Dedifferentiated amniotic fluid mesenchymal stem cell (primary cell): ENCODE results near the gene HMCN2.

ENCODE experiments used
- DNase-seq: peaks from one replicate; pipeline ENCODE4 v3.0.0-alpha.2; 2016; ENCODE audit errors: extremely low spot score

HMCN2 gene

DNA sequence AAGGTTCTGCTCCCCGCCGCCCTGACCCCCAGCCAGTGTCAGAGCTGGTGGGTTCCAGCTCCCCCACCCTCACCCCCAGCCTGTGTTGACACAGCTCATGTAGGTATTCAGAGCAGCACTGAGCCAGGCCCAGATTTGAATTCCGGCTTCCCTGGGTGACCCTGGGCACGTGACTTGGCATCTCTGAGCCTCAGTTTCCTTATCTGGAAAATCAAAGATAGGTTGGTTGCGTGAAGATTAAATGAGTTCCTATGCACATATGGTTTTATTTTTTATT, 42.0 kb downstream of the HMCN2 start:
- no peak for DNase-seq

DNA sequence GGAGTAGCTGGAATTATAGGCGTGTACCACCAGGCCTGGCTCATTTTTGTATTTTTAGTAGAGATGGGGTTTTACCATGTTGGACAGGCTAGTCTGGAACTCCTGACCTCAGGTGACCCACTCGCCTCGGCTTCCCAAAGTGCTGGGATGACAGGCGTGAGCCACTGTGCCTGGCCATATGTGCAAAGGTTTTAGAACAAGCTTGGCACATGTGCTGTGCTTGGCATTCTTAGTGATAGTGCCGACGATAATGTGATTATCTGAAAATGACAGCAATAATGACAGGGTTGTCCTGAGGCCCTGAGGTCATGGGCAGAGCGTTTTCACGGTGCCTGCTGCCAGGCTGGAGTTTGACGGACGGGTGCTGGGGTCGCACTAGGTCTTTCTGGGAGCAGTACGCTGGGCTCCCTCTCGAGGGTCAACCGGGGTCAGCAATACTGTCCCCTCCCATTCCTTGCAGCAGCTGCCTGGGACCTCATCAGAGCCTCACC, 42.6 kb downstream of the HMCN2 start:
- DNase-seq: no peak

DNA sequence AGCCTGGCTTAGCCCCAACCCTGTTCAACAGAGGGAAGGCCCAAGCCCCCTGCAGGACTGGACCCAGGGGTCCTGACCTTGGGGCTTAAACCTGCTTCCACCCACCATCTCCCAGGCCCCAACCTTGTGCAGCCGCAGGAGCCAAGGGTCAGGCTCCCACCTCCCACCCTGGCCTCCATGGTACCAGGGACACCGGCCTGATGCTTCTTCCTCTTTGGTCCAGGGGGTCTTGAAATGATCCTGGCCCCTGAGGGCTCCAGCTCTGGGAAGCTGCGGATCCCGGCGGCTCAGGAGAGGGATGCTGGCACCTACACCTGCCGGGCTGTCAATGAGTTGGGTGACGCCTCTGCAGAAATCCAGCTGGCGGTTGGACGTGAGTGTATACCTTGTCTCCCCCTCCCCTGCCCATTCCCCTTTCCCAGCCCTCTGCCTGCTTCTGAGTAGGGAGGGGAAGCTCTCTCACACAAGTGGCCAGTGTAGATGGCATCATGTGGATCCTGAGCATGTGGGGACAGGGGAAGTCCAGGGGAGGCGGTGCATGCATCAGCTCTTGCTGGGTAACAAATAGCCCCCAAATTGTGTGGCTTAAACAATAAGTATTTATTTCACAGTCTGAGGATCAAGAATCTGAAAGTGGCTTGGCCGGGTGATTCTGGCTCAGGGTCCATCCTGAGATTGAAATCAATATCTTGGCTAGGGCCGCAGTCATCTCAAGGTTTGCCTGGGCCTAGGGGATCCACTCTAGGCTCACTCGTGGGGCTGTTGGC, 44.3 kb downstream of the HMCN2 start:
- DNase-seq: no peak

DNA sequence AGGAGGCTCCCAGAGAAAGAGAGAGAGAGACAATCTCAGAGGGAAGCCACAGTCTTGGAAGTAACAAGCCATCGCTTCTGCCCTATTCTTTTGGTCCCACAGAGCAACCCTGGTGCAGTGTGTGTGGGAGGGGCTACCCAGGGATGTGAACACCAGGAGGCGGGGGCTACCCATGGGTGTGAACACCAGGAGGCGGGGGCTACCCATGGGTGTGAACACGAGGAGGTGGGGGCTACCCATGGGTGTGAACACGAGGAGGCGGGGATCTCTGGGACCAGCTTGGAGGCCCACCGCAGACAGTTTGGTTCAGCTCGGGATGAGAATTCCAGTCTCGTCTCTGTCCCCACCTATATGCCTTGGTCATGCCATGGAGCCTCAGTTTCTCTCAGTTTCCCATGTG, 44.9 kb downstream of the HMCN2 start:
- no peak for DNase-seq

DNA sequence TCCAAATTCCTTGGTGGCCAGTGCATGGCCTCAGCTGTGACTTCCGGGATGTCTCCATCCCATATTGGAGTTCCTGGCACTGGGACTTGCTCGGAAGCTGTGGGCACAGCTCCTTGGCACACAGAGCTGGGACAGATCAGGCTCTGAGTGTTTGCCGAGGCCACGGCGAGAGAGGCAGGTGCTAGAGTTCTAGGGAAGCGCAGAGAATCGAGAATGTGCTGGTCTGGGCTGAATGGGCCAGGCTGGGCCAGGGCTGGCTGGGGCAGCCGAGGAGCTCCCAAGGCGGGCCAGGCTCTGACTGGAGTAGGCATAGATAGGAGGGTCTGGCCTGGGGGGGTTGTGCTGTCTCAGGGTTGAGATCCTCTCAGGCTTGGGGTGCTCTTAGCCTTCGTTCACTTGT, 45.4 kb downstream of the HMCN2 start:
- DNase-seq: no peak

DNA sequence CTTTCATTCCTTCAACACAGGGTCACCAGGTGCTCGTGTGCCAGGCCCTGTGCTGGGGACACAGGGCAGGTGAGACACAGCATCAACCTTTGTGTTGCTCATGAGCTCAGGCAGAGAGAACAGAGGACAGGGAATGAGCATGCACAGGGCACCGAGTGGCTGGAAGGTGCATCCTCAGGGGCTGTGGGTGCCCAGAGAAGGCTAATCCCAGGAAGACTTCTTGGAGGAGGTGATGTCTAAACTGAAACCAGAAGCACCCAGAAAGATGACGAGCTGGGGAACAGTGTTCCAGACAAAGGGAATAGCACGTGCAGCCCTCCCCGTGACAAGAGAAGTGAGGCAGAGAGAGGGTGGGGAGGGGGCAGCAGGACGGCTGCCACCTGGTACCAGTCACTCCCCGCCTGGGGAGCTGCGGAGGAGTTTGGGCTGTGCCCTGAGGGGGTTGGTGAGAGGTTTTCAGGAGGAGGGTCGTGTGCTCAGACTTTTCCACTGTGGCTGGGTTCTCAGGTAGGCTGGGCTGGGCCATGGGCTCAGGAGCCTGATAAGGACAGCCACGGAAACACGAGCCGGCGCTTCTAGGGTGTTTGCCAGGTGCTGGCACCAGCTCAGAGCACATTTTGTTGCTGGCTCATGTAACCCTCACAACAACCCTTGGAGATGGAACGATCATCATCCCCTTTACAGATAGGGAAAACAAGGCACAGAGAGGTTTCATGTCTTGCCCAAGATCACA, 46.0 kb downstream of the HMCN2 start:
- no peak for DNase-seq

DNA sequence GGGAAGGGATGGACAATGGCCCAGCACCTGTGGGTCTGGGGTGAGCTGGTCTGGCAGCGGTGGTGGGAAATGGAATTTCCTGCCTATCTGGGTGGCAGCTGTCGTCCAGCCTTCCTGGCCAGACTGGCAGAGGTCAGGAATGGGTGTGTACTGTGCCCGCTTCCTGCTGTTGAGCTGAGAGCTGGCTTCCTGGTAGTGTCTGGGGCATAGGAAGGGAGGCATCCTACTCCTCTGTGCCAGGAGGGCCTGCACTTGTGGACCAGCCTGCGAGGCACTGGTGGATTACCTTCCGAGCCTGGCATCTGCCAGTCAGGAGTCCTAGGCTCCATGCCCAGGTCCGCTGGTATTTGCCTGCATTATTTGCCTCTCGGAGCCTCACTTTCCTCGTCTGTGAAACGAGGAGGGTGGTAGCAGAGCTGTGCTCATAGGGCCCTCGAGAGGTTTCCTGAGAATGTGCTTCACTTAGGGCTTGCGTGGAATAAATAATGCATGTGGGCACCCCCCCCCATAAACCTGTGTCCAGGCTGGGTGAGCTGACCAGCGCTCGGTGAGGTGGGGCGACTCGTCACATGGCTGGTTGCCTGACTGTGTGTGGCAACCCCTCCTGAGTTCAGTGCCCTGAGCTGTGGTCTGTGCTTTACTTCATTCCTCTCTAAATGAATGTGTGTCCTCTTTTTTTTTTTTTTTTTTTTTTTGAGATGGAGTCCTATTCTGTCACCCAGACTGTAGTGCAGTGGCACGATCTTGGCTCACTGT, 47.7 kb downstream of the HMCN2 start:
- DNase-seq: no peak

DNA sequence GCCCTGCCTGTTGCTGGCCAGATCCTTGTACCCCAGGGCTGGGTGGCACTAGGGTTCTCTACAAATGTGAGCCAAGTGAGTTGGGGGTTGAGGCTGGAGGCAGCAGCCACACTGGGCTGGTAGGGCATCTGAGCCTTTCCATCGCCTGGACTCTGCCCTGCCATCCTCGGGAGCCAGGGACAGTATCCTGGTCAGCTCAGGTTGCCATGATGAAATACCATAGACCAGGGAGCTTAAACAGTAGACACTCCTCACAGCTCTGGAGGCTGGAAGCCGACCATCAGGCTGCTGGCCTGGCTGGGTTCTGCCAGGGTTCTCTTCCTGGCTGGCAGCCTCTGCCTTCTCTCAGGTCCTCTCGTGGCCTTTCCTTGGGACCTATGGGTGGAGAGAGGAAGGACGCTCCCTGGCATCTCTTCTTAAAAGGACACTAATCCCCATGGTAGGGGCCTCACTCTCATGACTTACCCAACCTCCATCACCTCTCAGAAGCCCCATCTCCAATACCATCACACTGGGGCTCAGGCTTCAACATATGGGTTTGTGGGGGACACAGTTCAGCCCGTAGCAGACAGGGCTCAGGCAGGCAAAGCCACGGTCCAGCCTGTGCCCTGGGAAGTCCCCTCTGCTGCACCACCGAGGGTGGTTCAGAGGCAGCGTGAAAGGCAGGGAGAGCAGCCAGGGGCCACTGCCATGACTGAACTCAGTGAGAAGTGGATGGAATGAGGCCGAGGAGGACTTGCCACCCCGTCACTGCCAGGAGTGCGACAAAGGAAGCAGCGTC, 50.1 kb downstream of the HMCN2 start:
- DNase-seq: no peak

DNA sequence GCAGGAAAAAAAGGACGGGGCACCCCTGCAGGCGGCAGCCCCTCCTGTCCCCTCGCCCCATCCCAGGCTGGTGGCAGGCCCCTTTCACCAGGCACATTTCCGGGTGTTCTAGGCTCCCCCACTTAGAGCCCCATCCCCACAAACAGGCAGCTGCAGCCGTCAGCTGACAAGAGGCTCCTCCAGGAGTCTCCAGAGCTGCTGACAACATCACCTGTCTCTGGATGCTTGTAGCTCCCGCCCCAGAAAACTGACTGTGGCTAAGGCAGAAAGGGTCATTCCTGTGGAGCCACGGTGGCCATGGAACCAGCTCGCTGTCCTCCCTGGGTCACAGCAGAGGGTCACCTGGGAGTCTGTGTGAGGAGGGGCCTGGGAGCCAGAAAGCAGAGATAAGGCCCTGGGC, 50.9 kb downstream of the HMCN2 start:
- no peak for DNase-seq

DNA sequence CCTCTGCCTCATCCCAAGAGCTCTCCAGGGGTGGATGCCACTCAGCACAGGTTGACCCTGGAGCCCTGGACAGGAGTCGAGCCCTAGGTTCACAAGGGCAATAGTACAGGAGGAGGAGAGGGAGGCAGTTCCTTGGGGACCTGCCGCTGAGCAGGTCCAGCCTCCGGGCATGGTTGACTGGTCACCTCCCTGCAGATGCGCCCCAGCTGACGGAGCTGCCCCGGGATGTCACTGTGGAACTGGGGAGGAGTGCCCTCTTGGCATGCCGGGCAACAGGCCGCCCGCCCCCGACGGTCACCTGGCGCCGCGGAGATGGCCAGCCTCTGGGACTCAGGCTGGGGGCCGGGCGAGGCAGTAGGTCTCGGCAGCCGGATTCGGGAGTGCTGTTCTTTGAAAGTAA, 53.7 kb downstream of the HMCN2 start:
- DNase-seq: no peak

DNA sequence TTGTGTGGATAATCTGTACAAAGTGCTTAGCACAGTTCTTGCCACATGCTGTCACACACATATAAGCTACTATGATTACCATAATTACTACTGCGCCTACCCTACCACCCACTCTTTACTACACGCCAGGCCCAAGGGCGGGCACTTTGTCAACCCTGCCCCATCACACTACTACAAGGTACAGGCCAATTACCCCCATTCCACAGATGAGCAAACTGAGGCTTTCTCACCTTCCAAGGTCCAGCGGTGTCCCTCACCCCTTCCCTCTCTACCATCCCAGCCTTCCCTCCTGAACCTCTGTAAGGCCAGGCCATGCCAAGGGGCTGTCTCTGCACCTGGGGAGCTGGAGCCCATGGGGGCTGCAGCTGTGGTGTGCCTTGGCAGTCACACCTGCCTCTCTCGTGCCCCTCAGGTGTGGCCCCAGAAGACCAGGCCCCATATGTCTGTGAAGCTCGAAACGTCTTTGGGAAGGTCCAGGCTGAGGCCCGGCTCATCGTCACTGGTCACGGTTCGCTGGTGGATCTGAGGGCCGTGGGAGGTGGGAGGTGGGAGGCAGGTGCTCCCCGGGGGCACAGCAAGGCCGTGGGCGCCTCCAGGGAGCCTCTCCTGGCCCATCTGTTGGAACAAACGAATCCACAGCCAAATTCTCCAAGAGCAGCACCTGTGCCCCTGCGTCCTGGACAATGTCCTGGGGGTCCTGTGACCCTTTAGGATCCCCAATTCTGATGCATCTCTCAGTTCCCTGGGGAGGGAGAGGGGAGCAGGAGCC, 54.6 kb downstream of the HMCN2 start:
- DNase-seq: no peak

DNA sequence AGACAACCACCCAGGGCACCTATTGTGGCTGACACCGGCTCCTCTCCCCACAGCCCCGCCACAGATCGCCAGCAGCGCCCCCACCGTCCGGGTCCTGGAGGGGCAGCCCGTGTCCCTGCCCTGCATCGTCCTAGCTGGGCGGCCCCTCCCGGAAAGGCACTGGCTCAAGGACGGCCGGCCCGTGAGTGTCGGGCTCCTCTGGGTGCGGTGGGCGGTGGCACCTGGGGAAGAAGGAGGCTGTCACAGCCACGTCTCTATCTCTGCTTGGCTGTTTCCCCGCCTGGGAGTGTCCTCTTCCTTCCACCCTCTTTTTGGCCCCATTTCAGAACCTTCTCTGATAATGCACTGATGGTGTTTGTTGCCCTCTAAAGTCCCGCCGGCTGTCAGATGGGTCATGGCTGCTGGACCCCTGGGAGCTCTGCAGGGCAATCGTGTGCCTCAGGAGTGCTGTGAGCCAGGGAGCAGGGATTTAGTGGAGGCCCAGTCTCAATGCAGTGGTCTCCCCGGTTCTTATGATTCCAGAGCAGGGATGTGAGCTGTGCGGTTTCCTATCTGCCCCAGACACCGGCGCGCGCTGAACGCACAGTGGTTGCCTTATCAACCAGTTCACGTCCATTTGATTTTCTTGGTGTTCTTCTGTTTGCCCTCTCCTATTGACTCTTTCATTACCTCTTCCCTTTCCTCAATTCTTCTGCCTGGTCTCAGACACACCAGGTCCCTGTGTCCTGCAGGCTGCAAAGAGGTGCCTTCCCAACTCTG, 55.3 kb downstream of the HMCN2 start:
- no peak for DNase-seq

DNA sequence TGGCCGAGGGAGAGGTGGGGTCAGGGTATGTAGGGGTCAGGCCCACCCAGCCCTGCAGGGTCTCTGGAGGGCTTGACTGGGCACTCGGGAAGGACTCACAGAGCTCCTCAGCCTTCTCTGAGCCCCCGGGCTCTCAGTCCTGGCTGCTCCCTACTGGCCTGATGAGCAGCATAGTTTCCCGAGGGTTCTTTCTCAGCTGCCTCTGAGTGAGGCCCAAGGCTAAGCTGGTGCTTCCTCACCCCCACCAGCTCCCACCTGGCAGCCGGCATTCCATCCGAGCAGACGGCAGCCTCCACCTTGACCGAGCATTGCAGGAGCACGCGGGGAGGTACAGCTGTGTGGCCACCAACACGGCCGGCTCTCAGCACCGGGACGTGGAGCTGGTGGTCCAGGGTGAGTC, 56.0 kb downstream of the HMCN2 start:
- no peak for DNase-seq

DNA sequence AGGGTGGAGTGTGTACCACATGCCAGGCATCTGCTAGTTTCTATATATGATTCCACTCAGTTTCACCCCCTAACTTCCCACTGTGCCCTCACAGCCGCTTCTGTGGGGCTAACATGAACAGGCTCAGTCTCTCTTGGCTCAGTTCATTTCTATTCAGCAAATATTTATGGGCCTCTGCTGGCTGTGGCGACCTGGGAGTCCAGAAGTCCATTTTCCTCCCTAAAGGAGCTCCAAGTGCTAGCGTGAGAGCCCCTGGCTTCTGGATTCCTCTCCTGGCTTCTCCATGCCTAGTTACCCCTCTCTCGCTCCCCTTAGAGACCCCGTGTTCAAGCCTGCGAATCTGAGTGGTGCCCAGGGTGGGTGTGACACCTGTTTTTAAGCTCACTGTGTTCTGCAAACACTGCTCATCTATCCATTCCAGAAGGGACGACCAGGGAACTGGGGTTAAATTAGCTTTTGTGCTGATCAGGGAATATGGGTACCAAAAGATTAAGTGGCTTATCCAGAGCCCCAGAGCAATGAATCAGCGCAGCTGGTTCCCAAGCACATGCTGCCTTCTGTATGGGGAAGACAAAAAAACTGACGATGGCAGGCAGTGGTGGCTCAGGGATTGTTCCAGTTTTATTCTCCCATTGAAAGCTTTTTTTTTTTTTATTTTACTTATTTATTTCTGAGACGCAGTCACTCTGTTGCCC, 57.6 kb downstream of the HMCN2 start:
- DNase-seq: no peak

DNA sequence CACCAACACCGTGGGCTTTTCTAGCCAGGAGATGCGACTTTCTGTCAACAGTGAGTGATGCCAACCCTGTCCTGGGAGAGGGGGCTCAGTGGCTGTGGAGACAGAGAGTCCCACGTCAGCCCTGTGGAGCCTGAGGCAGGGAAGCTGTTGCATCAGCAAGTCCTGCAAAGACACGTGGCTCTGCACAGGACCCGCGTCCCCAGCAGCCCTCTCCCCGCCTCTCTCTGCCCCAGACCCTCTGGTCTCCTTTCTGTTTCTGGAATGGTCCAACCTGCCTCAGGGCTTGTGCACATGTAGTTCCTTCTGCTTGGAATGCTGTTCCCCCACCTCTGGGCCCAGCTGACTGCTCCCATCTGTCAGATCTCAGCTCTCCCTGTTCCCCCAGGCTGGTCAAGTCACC, 60.4 kb downstream of the HMCN2 start:
- no peak for DNase-seq

DNA sequence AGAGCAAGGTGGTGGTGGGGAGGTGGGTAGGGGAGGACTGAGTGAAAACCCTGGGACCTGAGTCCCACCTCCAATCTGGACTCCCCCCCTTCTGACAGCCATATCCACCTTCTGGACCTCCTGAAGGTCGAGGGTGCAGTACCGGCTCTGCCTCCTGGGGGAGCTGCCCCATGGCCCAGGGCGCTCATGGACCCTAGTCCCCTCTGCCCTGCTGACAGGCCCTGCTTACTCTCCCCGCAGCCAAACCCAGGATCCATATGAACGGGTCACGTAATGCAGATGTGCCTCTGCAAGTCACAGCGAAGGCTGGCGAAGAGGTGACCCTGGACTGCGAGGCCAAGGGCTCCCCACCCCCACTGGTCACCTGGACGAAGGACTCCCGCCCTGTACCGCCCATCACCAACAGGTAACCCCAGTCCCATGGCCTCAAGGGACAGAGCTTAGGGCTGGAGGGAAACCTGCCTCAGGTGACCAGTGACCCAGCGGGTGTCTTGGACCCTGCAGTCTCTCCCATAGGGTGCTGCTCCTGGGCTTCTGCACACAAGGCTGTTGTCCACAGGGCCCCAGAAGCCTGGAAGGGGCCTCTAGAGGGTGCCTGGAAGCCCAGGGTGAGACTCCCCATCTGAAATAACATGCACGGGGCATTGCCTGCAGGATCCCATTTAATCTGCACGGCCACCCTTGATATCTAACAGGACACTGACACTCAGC, 61.7 kb downstream of the HMCN2 start:
- DNase-seq: no peak

DNA sequence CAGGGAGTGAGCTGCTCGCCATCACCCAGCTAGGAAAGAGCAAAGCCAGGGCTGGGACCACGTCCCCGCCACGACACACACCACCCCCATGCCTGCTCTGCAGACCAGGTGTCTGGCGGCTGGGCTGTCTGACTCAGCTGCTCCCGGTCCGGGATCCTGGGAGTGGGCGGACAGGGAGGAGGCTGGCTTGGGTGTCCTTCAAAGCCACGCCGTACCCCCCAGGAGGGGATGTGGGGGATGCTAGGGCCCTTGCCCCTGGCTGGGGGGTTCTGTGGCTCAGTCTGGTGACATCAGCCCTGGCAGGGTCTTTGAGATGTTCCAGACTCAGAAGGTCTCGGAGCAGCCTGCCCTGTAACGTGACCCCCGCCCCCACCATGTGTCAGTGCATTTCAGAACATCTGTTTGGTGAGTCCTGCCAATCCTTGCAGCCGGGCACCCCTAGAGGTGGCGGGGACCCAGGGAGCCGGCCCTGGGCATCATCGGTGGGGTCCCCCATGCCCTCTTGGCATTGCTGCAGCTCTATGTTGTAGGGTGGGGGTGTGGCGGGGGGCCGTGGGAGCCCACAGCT, 62.3 kb downstream of the HMCN2 start:
- no peak for DNase-seq

DNA sequence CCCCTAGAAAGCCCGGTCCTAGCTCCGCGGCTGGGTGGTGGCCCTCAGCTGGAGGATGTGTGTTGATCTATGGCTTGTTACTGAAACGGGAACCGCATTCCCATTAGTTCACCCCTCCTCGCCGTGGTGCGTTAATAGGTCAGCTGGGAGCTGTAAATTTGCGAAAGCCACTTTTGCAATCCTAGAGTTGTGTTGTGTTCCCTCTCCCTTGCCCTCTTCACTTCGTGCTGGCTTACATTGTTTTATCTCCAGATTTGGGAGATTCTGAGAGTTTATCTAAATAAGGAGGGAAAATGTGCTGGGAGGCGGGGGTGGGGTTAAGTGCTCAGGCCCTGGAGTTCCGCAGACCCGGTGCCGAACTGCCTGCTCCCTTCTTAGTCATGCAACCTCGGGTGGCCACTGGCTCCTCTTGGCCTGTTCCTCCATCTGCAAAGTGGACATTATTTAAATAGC, 62.8 kb downstream of the HMCN2 start:
- DNase-seq: no peak

DNA sequence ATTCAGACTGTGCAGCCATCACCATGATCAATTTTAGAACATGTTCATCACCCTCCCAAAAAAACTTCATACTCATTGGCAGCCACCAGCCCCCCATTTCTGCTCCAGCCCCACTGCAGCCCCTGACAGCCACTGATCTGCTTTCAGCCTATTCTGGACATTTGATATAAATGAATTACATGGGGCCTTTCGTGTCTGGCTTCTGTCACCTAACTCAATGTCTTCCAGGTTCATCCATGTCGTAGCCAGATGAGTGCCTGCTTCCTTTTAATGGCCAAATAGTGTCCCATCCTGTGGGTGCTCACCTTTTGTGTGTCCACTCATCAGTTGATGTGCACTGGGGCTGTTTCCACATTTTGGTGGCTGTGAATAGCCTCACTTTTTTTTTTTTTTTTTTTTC, 63.5 kb downstream of the HMCN2 start:
- no peak for DNase-seq
